ENCODE measurements around the gene POT1. TPM values are rescaled to one million over a fixed set of nuclear protein-coding genes. Genes with fewer than 3 reads are reported as not detected.
A peak's percentile ranks its signal among the peaks of the same experiment; 100 is the strongest.
"Not testable (repeated sequence)": the region's sequence is repeated elsewhere in the genome, so short reads cannot be mapped to it uniquely, and the experiment has no call there.

Gene POT1, protein sequence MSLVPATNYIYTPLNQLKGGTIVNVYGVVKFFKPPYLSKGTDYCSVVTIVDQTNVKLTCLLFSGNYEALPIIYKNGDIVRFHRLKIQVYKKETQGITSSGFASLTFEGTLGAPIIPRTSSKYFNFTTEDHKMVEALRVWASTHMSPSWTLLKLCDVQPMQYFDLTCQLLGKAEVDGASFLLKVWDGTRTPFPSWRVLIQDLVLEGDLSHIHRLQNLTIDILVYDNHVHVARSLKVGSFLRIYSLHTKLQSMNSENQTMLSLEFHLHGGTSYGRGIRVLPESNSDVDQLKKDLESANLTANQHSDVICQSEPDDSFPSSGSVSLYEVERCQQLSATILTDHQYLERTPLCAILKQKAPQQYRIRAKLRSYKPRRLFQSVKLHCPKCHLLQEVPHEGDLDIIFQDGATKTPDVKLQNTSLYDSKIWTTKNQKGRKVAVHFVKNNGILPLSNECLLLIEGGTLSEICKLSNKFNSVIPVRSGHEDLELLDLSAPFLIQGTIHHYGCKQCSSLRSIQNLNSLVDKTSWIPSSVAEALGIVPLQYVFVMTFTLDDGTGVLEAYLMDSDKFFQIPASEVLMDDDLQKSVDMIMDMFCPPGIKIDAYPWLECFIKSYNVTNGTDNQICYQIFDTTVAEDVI
- total RNA-seq (2014; rRNA removed; shearing (Covaris generic)): 65.0 and 71.5 TPM in 2 replicates
- polyA plus RNA-seq (2014; cell fraction: nucleus; rRNA removed): 29.0 and 36.9 TPM in 2 replicates

DNA sequence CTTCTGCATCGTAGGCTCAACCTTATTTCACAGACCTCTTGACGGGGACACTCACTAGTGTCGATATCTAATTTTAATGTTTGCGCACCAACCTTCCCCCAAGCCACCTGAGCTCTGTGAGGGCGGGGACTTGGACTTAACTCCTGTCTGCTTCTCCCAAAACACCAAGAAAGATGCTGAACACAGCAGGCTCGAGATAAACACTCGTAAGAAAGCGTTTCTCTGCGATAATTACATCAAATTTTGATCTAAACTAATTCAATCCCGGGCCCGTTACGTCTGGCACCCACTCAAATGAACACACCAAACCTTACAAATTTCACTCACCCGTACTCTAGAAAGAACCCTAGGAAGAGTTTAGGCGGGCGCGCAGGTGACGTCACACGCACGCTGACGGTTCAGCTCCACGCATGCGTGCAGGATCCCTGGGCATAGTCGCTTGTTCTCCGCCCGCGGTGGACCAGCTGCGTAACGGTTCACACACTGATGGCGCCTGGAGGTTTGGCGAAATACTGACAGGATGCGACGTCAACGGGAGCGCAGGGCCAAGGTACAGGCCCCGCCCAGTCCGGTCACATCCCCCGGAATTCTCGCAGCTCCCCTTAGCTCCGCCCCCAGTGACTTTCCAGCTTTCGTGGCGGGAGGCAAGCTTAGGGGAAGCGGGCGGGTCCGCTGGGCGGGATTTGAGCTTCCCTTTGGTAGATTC is at the start of gene POT1:
TSS of gene POT1 (minus strand) at position 359 of the 706 bp plus-strand sequence. CDS start 32,652 bp downstream, outside the sequence.
- DNase-seq (ENCODE audit: extremely low read depth, low read depth): peak; percentile 100

GRCh38 chr7:124975131-124975530 is 45.5 kb upstream of the POT1 start:
- not testable (repeated sequence) for DNase-seq (ENCODE audit: extremely low read depth, low read depth)

GRCh38 chr7:124965553-124965952 is 35.9 kb upstream of the POT1 start:
- no peak for DNase-seq (ENCODE audit: extremely low read depth, low read depth)

GRCh38 chr7:124959676-124960075 is 30.1 kb upstream of the POT1 start:
- no peak for DNase-seq (ENCODE audit: extremely low read depth, low read depth)

- not testable (repeated sequence) for DNase-seq (ENCODE audit: extremely low read depth, low read depth)
These were observed 28.3 kb upstream of the POT1 start for GRCh38 chr7:124957952-124958351.

DNA sequence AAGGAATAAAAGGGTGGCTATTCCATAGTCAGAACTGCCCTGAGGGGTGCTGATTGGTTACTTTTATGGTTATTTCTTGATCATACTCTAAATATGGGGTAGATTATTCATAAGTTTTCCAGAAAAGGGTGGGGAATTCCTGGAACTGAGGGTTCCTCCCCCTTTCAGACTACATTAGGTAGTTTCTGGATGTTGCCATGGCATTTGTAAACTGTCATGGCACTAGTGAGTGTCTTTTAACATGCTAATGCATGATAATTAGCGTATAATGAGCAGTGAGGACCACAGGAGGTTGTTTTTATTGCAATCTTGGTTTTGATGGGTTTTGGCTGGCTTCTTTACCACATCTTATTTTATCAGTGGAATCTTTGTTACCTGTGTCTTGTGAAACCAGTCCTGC is 26.5 kb upstream of the POT1 start:
- no peak for DNase-seq (ENCODE audit: extremely low read depth, low read depth)

DNA sequence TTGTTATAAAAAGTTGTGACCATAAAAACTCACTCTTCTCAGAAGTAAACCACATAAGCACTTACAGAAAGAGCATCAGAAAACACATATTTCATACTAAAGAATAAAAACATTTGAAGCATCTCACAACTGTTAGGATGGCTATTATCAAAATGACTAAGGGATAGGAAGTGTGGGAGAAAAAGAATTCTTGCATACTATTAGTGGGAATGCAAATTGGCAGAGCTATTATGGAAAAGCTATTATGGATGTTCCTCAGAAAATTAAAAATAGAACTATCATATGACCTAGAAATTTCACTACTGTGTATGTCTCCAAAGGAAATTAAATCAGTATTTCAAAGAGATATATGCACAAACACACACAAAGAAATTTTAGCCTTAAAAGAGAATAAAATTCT is 25.2 kb upstream of the POT1 start:
- no peak for DNase-seq (ENCODE audit: extremely low read depth, low read depth)

- no peak for DNase-seq (ENCODE audit: extremely low read depth, low read depth)
These were observed 16.1 kb upstream of the POT1 start for GRCh38 chr7:124945680-124946079.

GRCh38 chr7:124943472-124943871 is 13.8 kb upstream of the POT1 start:
- DNase-seq (ENCODE audit: extremely low read depth, low read depth): no peak

DNA sequence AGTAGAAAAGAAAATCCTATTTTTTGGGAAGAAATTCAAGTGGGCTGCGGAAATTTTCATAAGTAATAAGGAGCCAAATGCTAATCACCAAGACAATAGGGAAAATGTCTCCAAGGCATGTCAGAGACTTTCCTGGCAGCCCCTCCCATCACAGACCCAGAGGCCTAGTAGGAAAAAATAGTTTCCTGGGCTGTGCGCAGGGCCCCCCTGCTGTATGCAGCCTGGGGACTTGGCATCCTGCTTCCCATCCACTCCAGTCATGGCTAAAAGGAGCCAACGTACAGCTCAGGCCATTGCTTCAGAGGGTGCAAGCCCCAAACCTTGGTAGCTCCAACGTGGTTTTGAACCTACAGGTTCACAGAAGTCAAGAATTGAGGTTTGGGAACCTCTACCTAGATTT is 12.8 kb upstream of the POT1 start:
- DNase-seq (ENCODE audit: extremely low read depth, low read depth): no peak

DNA sequence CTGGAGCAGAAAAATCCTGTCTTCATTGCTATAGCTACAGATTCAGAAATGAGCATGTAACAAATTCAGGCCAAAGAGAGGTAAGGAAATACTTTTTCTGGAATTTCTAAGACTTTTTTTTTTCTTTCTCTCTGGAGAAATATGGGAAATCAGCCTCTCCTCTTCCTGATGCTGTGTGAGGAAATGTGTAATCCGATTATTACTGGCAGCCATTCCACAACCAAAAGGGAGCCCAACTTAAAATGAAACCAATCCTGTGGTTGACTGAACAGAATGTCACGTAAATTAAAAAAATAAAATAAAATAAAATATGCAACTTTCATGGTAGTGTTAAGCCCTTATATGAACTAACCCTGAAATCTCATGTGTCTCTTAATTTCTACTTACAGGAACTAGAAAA is 10.7 kb upstream of the POT1 start:
- DNase-seq (ENCODE audit: extremely low read depth, low read depth): no peak

GRCh38 chr7:124938128-124938527 is 8.5 kb upstream of the POT1 start:
- DNase-seq (ENCODE audit: extremely low read depth, low read depth): no peak

DNA sequence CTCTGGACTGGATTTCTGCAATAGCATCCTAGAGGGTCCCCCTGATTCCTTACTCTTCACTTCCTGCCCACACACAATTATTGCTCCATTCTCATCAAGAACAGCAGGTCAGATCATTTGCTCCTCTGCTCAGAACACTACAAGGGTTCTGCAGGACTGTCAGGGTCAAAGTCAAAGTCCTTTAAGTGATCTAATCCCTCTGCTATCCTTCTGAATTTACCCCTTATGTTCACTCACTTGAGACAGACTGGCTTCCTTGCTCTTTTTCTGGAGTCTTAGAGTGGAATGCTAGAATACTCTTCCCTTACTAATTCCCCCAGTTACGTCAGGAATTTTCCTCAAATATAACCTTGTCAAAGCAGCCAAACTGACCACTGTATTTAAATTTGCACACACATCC is 7.5 kb upstream of the POT1 start:
- DNase-seq (ENCODE audit: extremely low read depth, low read depth): no peak

GRCh38 chr7:124934841-124935240 is 5.2 kb upstream of the POT1 start:
- DNase-seq (ENCODE audit: extremely low read depth, low read depth): no peak

DNA sequence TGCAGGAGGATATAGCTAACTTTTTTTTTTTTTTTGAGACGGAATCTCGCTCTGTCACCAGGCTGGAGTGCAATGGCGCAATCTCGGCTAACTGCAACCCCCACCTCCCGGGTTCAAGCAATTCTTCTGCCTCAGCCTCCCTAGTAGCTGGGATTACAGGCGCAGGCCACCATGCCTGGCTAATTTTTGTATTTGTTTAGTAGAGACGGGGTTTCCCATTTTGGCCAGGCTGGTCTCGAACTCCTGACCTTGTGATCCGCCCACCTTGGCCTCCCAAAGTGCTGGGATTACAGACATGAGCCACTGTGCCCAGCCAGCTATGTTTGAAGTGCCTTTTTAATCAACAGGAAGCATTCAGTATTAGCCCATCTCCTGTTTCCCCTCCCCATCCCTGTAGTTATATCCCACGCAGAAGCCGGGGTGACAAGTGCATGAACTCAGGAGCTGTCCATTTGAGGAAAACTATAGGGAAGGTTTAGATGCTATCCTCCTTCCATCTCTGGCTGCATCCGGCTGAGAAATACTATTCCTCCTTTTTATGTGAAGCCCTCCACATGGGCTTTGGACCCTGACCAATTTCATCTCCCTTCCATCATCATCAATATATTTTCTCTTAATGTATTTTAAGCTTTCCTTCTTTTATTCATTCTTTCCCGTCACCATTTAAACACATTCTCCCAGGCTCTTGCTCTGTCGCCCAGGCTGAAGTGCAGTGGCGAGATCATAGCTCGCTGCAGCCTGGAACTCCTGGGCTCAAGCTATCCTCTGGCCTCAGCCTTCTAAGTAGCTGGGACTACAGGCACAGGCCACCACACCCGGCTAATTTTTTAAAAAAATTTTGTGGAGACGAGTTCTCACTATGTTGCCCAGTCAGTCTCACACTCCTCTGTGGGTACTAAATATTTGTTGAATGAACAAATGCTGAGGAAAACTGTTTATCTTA is 1.3 kb upstream of the POT1 start:
- no peak for DNase-seq (ENCODE audit: extremely low read depth, low read depth)

GRCh38 chr7:124930173-124930623 is 573 bp upstream of the POT1 start:
- DNase-seq (ENCODE audit: extremely low read depth, low read depth): no peak

- DNase-seq (ENCODE audit: extremely low read depth, low read depth): no peak
These were observed 4.7 kb downstream of the POT1 start for GRCh38 chr7:124924906-124925305.

- no peak for DNase-seq (ENCODE audit: extremely low read depth, low read depth)
These were observed 7.4 kb downstream of the POT1 start for GRCh38 chr7:124922200-124922599.

DNA sequence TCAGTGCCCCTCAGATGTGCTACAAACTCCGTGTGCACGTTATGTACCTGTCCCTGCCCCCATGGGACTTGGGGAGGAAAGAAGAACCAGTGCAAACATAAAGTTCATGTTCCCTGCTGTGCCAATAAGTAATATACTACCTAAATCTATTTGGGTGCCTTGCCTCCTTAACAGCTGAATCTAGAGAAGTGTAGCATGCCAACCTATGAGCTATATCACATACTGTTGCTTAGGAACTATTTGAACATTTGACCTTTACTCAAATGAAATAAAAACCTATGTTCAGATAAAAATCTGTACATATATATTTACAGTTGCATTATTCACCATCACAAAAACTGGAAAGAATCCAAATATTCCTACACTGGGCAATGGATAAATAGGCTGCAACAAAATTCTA is 9.8 kb downstream of the POT1 start:
- DNase-seq (ENCODE audit: extremely low read depth, low read depth): no peak

DNA sequence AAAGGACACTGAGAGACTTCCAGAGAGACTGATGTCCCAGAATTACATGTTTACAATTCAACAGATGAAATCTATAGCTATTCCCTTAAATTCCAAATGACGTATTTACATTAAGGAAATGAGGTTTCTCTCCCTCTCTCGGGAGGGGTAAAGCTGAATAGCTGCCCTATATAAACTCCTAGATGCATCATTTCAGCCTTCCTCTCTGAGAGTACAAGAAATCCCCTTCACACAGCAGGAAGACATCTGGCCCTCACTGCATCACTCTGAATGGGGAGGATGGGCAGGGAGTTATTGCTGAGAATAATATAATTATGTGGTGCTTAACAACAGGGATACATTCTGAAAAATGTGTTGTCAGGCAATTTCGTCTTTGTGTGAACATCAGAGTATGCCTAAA is 11.0 kb downstream of the POT1 start:
- no peak for DNase-seq (ENCODE audit: extremely low read depth, low read depth)
